Spleen (tissue), 11 donors: Measurements from ENCODE around the gene DPH6. TPM values are rescaled to one million over a fixed set of nuclear protein-coding genes. Genes with fewer than 3 reads are reported as not detected.

Experiments
- DNase-seq: peaks from one replicate; pipeline ENCODE4 v3.0.0-alpha.2; 2020
- H3K27ac ChIP-seq, 8 donors: fragments of 200-600 bp; sonication (generic) in 7 of 8; 1 replicate in 4 of 8; 2 replicates in 4 of 8; pipeline versions ENCODE4 v1.5.0 to v1.8.0; 2016 to 2021; ENCODE audit warnings: inconsistent platforms in 4 of 8, mild to moderate bottlenecking in 4 of 8, moderate library complexity in 1 of 8
- H3K27me3 ChIP-seq, 7 donors: fragments of 200-600 bp; sonication (generic) in 6 of 7; replicated peaks in 1 of 7; 1 replicate in 4 of 7; 2 replicates in 3 of 7; pipeline versions ENCODE4 v1.5.0 to v1.8.0; 2016 to 2021; ENCODE audit warnings: inconsistent platforms in 3 of 7, mild to moderate bottlenecking in 1 of 7
- H3K36me3 ChIP-seq, 6 donors: fragments of 200-600 bp; sonication (generic) in 5 of 6; 1 replicate in 4 of 6; 2 replicates in 2 of 6; pipeline versions ENCODE4 v1.5.0 to v1.8.0; 2016 to 2021; ENCODE audit warnings: inconsistent platforms in 2 of 6
- H3K4me1 ChIP-seq, 6 donors: fragments of 200-600 bp; sonication (generic) in 5 of 6; 1 replicate in 3 of 6; 2 replicates in 3 of 6; pipeline versions ENCODE4 v1.5.0 to v1.8.0; 2016 to 2021; ENCODE audit warnings: inconsistent platforms in 3 of 6
- H3K4me3 ChIP-seq, 8 donors: fragments of 200-600 bp; sonication (generic) in 7 of 8; 1 replicate in 4 of 8; 2 replicates in 4 of 8; pipeline versions ENCODE4 v1.5.0 to v1.8.0; 2016 to 2021; ENCODE audit warnings: inconsistent platforms in 4 of 8, mild to moderate bottlenecking in 4 of 8, moderate library complexity in 2 of 8
- H3K9me3 ChIP-seq, 8 donors: fragments of 200-600 bp; sonication (generic) in 7 of 8; 1 replicate in 4 of 8; 2 replicates in 4 of 8; pipeline versions ENCODE4 v1.5.0 to v1.8.0; 2016 to 2021; ENCODE audit warnings: inconsistent platforms in 4 of 8
- CTCF ChIP-seq, 11 experiments: fragments of 200-600 bp in 7 of 11; fragments of 450-650 bp in 4 of 11; sonication (generic) in 4 of 11; IDR thresholded peaks in 8 of 11; conservative IDR thresholded peaks in 3 of 11; 1 replicate in 7 of 11; 2 replicates in 4 of 11; pipeline versions ENCODE4 v1.4.0 to v1.8.0; 2016 to 2021; ENCODE audit warnings: antibody characterized with exemption in 11 of 11, inconsistent platforms in 4 of 11, mild to moderate bottlenecking in 1 of 11
- POLR2A ChIP-seq, 3 donors: fragments of 450-650 bp; IDR thresholded peaks; one replicate each; pipeline ENCODE4 v1.5.1; 2017; ENCODE audit warnings: antibody characterized with exemption in 3 of 3, mild to moderate bottlenecking in 1 of 3
- POLR2AphosphoS5 ChIP-seq, 3 donors: sonication (generic); formaldehyde crosslinking; IDR thresholded peaks; one replicate each; pipeline ENCODE4 v1.5.1; 2017; ENCODE audit warnings: antibody characterized with exemption in 3 of 3
- WGBS, 5 donors: extraction: QIAGEN DNeasy Blood & Tissue Kit in 3 of 5; methylation state at CpG; one replicate each; pipeline versions ENCODE4 v1.1.5 to v1.1.7; 2013 to 2018; 5-methylcytosine and 5-hydroxymethylcytosine counted together
- intact Hi-C: fragments of 100-400 bp; cut with DNase I; formaldehyde crosslinking; loops from one replicate; pipeline ENCODE4 v1.15.0; 2023; ENCODE audit warnings: low total_unique reads
- polyA plus RNA-seq, 3 donors: library from polyadenylated mRNA; stranded (reverse); fragments of 200-250 nt; gene quantifications; one replicate each; pipeline ENCODE4 v1.2.1, GENCODE V29; 2013
- total RNA-seq, 7 donors: library from RNA; depleted of rRNA in 3 of 7; stranded (reverse); fragments of >200 nt in 3 of 7; fragmentation: NEBNext Ultra II Directional in 4 of 7; extraction: Animal tissue kit (Norgen Biotek cat#: 25700) in 4 of 7; gene quantifications; one replicate each; pipeline versions ENCODE4 v1.1.0 to v1.2.1, GENCODE V29; 2016 to 2021
- donor health status: healthy with polysubstance abuse.
- donor health status: DM: no; HTN: no; CAD: no; lungs with moderate emphysema.
- donor health status: DM: no; HTN: no; CAD: no.
- donor health status: Bipolar disorder and iron deficiency.
- donor health status: healthy.
- donor health status: DM: no; HTN: no; CAD: no.
- donor health status: DM: yes; HTN: yes; CAD: no.

Gene DPH6
- total and polyA plus RNA-seq, 10 donors = 4.0 to 26.9 (median 15.2) TPM

GRCh38 chr15:35495080-35495479 is 50.9 kb downstream of the DPH6 start:
- DNase-seq = no peak
- whole genome bisulfite sequencing, 5 donors = 89 to 94% (median 91%) methylated on average over 3 of the region's 3 CpGs
- H3K27ac ChIP-seq = no peak overlapping the region
- TF ChIP-seq POLR2A (IDR thresholded peaks at IDR 0.05) (no peak), CTCF (IDR thresholded peaks at IDR 0.05 in 8 of 11, conservative IDR thresholded peaks at IDR 0.05 in 3 of 11) (no peak), POLR2AphosphoS5 (IDR thresholded peaks at IDR 0.05) (no peak)
- H3K4me1 ChIP-seq = no peaks in the 10 kb centered on the region
- intact Hi-C loops = no loop called here
- no peak overlapping the region for H3K4me3 ChIP-seq
- no peaks in the 10 kb centered on the region for H3K9me3 ChIP-seq
- H3K36me3 ChIP-seq = peaks cover 0 to 10% (median 0%) of the 10 kb centered on the region in 6 donors
- H3K27me3 ChIP-seq = no peaks in the 10 kb centered on the region

GRCh38 chr15:35491999-35492398 is 54.0 kb downstream of the DPH6 start:
- no peak for DNase-seq
- Histone ChIP-seq H3K4me3 (no peak overlapping the region), H3K27ac (no peak overlapping the region), H3K36me3 (peaks cover 0 to 19% (median 3%) of the 10 kb centered on the region in 6 donors), H3K4me1 (no peaks in the 10 kb centered on the region), H3K9me3 (peaks cover 5 to 21% (median 14%) of the 10 kb centered on the region in 8 donors), H3K27me3 (no peaks in the 10 kb centered on the region)
- 89 to 100% (median 97%) methylated on average over 3 of the region's 3 CpGs for WGBS, 5 donors
- TF ChIP-seq POLR2AphosphoS5 (IDR thresholded peaks at IDR 0.05) (no peak), POLR2A (IDR thresholded peaks at IDR 0.05) (no peak)
- intact Hi-C loops = no loop called here

- TF ChIP-seq POLR2AphosphoS5 (IDR thresholded peaks at IDR 0.05) (no peak), CTCF (IDR thresholded peaks at IDR 0.05 in 8 of 11, conservative IDR thresholded peaks at IDR 0.05 in 3 of 11) (no peak)
- DNase-seq = no peak
- peaks cover 0 to 26% (median 4%) of the 10 kb centered on the region in 6 donors for H3K36me3 ChIP-seq
- WGBS, 5 donors = 76 to 99% (median 97%) methylated on average over 3 of the region's 3 CpGs
- no peaks in the 10 kb centered on the region for H3K4me1 ChIP-seq
- H3K9me3 ChIP-seq = peaks cover 6 to 30% (median 22%) of the 10 kb centered on the region in 8 donors
- H3K27ac ChIP-seq = no peak overlapping the region
- H3K4me3 ChIP-seq = no peak overlapping the region
- intact Hi-C loops = no loop called here
- H3K27me3 ChIP-seq = no peaks in the 10 kb centered on the region
Measured at GRCh38 chr15:35491173-35491572, 54.8 kb downstream of the DPH6 start.

GRCh38 chr15:35490511-35490910 is 55.5 kb downstream of the DPH6 start:
- Histone ChIP-seq H3K9me3 (peaks cover 6 to 36% (median 27%) of the 10 kb centered on the region in 8 donors), H3K4me3 (no peak overlapping the region), H3K27ac (no peak overlapping the region), H3K4me1 (no peaks in the 10 kb centered on the region), H3K36me3 (peaks cover 0 to 33% (median 4%) of the 10 kb centered on the region in 6 donors), H3K27me3 (no peaks in the 10 kb centered on the region)
- DNase-seq = no peak
- intact Hi-C loops = no loop called here
- 89 to 96% (median 91%) methylated on average over 4 of the region's 4 CpGs for WGBS, 5 donors
- no peak for TF ChIP-seq POLR2AphosphoS5 (IDR thresholded peaks at IDR 0.05)
- TF ChIP-seq CTCF (IDR thresholded peaks at IDR 0.05 in 8 of 11, conservative IDR thresholded peaks at IDR 0.05 in 3 of 11) = no peak
- TF ChIP-seq POLR2A (IDR thresholded peaks at IDR 0.05) = no peak

- intact Hi-C loops = no loop called here
- Histone ChIP-seq H3K27ac (no peak overlapping the region), H3K4me3 (no peak overlapping the region), H3K36me3 (peaks cover 0 to 40% (median 4%) of the 10 kb centered on the region in 6 donors), H3K27me3 (no peaks in the 10 kb centered on the region), H3K9me3 (peaks cover 6 to 38% (median 27%) of the 10 kb centered on the region in 8 donors), H3K4me1 (no peaks in the 10 kb centered on the region)
- WGBS, 5 donors = 89 to 100% (median 97%) methylated on average over 2 of the region's 2 CpGs
- no peak for DNase-seq
- no peak for TF ChIP-seq POLR2A (IDR thresholded peaks at IDR 0.05)
- TF ChIP-seq POLR2AphosphoS5 (IDR thresholded peaks at IDR 0.05) = no peak
- TF ChIP-seq CTCF (IDR thresholded peaks at IDR 0.05 in 8 of 11, conservative IDR thresholded peaks at IDR 0.05 in 3 of 11) = no peak
Measured at GRCh38 chr15:35487417-35487816, 58.5 kb downstream of the DPH6 start.
